Effector CD8-positive, alpha-beta T cell (primary cell): ENCODE measurements around the gene BICD2.
A peak's percentile ranks its signal among the peaks of the same experiment; 100 is the strongest.
"Not testable (repeated sequence)": the region's sequence is repeated elsewhere in the genome, so short reads cannot be mapped to it uniquely, and the experiment has no call there.

ENCODE experiments used
- DNase-seq: peaks from one replicate; lab custom pipeline; 2025; lab: John Stamatoyannopoulos, UW

The BICD2 gene

GRCh38 chr9:92770360-92770995, 5.8 kb upstream of the BICD2 start:
- no peak for DNase-seq

- no peak for DNase-seq
Observed at GRCh38 chr9:92769990-92770359, 5.3 kb upstream of the BICD2 start.

- no peak for DNase-seq
Observed at GRCh38 chr9:92769286-92769685, 4.7 kb upstream of the BICD2 start.

- not testable (repeated sequence) for DNase-seq
Observed at GRCh38 chr9:92768816-92769215, 4.2 kb upstream of the BICD2 start.

GRCh38 chr9:92767066-92768054, 2.7 kb upstream of the BICD2 start:
- no peak for DNase-seq

- peak; percentile 91 for DNase-seq
Observed at GRCh38 chr9:92764988-92765936, 629 bp upstream of the BICD2 start.

- DNase-seq: peak; percentile 24
Observed at GRCh38 chr9:92763721-92764380, 782 bp downstream of the BICD2 start.

GRCh38 chr9:92762781-92763708, 1.6 kb downstream of the BICD2 start:
- no peak for DNase-seq

- DNase-seq: no peak
Observed at GRCh38 chr9:92762196-92762595, 2.4 kb downstream of the BICD2 start.

- DNase-seq: no peak
Observed at GRCh38 chr9:92761686-92762085, 2.9 kb downstream of the BICD2 start.

GRCh38 chr9:92760494-92760893, 4.1 kb downstream of the BICD2 start:
- DNase-seq: no peak

- DNase-seq: no peak
Observed at GRCh38 chr9:92760070-92760469, 4.6 kb downstream of the BICD2 start.

GRCh38 chr9:92759446-92759845, 5.2 kb downstream of the BICD2 start:
- DNase-seq: no peak

- DNase-seq: no peak
Observed at GRCh38 chr9:92756792-92757191, 7.8 kb downstream of the BICD2 start.

GRCh38 chr9:92754091-92754745, 10.4 kb downstream of the BICD2 start:
- no peak for DNase-seq

- DNase-seq: no peak
Observed at GRCh38 chr9:92752812-92753404, 11.7 kb downstream of the BICD2 start.

GRCh38 chr9:92749934-92750315, 14.7 kb downstream of the BICD2 start:
- DNase-seq: no peak

GRCh38 chr9:92749071-92749933, 15.3 kb downstream of the BICD2 start:
- DNase-seq: no peak

- no peak for DNase-seq
Observed at GRCh38 chr9:92748233-92748497, 16.5 kb downstream of the BICD2 start.
